DND-41 (cell line): ENCODE measurements around the gene ASB5.

Experiments
- ATAC-seq: fragments of 200-7000 bp; cut with Tn5 transposase; 3 replicates; pipeline ENCODE4 v1.9.1; 2021; ENCODE audit warnings: low read depth; ENCODE audit not compliant: insufficient read depth
- DNase-seq: peaks from one replicate; pipeline ENCODE4 v3.0.0-alpha.2; 2020
- H2AFZ ChIP-seq: 2 replicates; pipeline ENCODE4 v1.6.0; 2012; ENCODE audit warnings: low read depth, low read length
- H3K27ac ChIP-seq: 2 replicates; pipeline ENCODE4 v1.5.1; 2012; ENCODE audit warnings: low read length, inconsistent platforms
- H3K27me3 ChIP-seq: fragments of 200-600 bp; sonication (generic); 2 replicates; pipeline ENCODE4 v1.6.0; 2012; ENCODE audit warnings: low read length, mild to moderate bottlenecking, inconsistent platforms; ENCODE audit not compliant: insufficient read depth, poor library complexity
- H3K36me3 ChIP-seq: 2 replicates; pipeline ENCODE4 v1.5.1; 2012; ENCODE audit warnings: low read length, inconsistent platforms; ENCODE audit not compliant: insufficient read depth
- H3K4me1 ChIP-seq: 2 replicates; pipeline ENCODE4 v1.5.1; 2012; ENCODE audit warnings: mild to moderate bottlenecking, low read length; ENCODE audit not compliant: insufficient read depth
- H3K4me2 ChIP-seq: 2 replicates; pipeline ENCODE4 v1.6.0; 2012; ENCODE audit warnings: mild to moderate bottlenecking, moderate library complexity, low read length, inconsistent platforms; ENCODE audit not compliant: insufficient read depth
- H3K4me3 ChIP-seq, 2 experiments: fragments of 200-600 bp in 1 of 2; shearing (Covaris generic) in 1 of 2; 2 replicates each; pipeline ENCODE4 v1.5.1; 2012 to 2016; ENCODE audit warnings: inconsistent platforms in 2 of 2, low read length in 2 of 2, mild to moderate bottlenecking in 2 of 2, low read depth in 1 of 2, moderate library complexity in 1 of 2
- H3K79me2 ChIP-seq: 2 replicates; pipeline ENCODE4 v1.6.0; 2012; ENCODE audit warnings: low read length, inconsistent platforms; ENCODE audit not compliant: insufficient read depth
- H3K9ac ChIP-seq: 2 replicates; pipeline ENCODE4 v1.6.0; 2012; ENCODE audit warnings: low read depth, mild to moderate bottlenecking, inconsistent platforms, low read length, moderate library complexity
- H3K9me3 ChIP-seq: 2 replicates; pipeline ENCODE4 v1.5.1; 2012; ENCODE audit warnings: low read length, moderate library complexity, mild to moderate bottlenecking, inconsistent platforms; ENCODE audit not compliant: insufficient read depth, severe bottlenecking
- H4K20me1 ChIP-seq: 2 replicates; pipeline ENCODE4 v1.6.0; 2012; ENCODE audit warnings: low read length; ENCODE audit not compliant: insufficient read depth
- EZH2 ChIP-seq: IDR thresholded peaks from 3 replicates; pipeline ENCODE4 v1.6.1; 2012; ENCODE audit warnings: borderline replicate concordance, low read depth, mild to moderate bottlenecking, moderate library complexity, low read length, inconsistent platforms; ENCODE audit not compliant: severe bottlenecking
- TF ChIP-seq, protein P1 (sequence below): IDR thresholded peaks from 2 replicates; pipeline ENCODE4 v1.5.1; 2012; ENCODE audit warnings: borderline replicate concordance, low read length, moderate library complexity, mild to moderate bottlenecking; ENCODE audit not compliant: poor library complexity, severe bottlenecking; ENCODE audit errors: extremely low read depth

Gene ASB5

DNA sequence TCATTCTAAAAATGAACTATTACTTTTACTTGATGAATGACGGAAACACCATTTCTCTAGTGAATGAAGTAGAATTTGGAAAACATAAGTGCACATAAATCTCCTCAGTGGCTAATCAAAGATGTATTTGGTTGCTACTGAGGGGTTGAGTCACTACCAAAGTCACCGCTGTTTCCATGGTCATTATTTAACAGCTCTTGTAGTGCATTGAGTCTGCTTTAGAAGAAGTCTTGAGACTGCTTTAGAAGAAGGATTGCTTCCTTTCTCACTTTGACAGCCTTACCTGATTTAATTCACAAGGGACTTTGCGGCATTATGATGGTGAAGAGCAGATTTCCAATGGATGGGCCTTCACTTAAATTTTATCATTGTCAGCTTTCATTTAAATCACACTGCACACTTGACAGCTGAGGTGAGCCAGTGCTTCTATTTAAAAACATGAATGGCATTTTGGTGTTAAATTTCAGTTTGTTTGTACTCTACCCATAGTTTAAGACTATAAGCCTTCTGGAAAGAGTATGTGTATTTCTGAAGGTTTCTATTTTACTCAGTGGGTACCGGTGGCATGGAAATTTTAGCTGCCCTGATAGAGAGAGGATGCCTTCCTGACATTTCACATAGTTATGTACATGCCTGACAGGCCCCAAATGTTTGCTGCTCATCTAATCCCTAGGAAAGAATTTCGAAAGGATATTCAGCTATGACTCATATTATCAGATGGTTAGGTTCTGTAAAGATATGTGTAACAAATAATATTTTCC lies 9.5 kb downstream of the ASB5 start:
- Histone ChIP-seq H3K4me1 (no peaks in the 10 kb centered on the region), H3K79me2 (no peaks in the 10 kb centered on the region), H2AFZ (no peak overlapping the region), H3K4me3 (no peak overlapping the region), H3K4me2 (no peak overlapping the region), H3K27ac (no peak overlapping the region), H3K9me3 (no peaks in the 10 kb centered on the region), H3K9ac (no peak overlapping the region), H3K36me3 (no peaks in the 10 kb centered on the region), H4K20me1 (no peaks in the 10 kb centered on the region), H3K27me3 (peaks cover 15% of the 10 kb centered on the region)
- ATAC-seq (no peak), DNase-seq (no peak)
- TF ChIP-seq, protein P1, sequence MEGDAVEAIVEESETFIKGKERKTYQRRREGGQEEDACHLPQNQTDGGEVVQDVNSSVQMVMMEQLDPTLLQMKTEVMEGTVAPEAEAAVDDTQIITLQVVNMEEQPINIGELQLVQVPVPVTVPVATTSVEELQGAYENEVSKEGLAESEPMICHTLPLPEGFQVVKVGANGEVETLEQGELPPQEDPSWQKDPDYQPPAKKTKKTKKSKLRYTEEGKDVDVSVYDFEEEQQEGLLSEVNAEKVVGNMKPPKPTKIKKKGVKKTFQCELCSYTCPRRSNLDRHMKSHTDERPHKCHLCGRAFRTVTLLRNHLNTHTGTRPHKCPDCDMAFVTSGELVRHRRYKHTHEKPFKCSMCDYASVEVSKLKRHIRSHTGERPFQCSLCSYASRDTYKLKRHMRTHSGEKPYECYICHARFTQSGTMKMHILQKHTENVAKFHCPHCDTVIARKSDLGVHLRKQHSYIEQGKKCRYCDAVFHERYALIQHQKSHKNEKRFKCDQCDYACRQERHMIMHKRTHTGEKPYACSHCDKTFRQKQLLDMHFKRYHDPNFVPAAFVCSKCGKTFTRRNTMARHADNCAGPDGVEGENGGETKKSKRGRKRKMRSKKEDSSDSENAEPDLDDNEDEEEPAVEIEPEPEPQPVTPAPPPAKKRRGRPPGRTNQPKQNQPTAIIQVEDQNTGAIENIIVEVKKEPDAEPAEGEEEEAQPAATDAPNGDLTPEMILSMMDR, result no peak
- no peak for TF ChIP-seq EZH2

DNA sequence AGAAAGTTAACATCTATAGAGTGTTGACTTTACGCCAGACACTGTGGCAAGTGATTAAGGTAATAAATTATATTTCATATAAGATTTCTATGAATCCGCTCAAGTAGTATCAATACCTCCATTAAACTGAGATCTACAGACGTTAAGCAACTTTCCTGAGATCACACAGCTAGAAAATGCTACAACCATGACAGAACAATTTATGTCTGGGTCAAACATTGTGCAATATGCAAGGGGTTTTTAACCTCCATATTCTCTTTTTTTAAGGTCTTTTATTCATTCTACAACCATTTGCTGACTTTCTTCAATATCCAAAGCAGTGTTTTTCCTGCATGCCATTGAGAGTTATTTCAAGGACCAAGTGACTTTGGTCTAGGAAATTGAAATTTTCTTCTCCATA lies 10.9 kb downstream of the ASB5 start:
- Histone ChIP-seq H3K79me2 (no peaks in the 10 kb centered on the region), H3K4me3 (no peak overlapping the region), H3K36me3 (no peaks in the 10 kb centered on the region), H3K9me3 (no peaks in the 10 kb centered on the region), H3K9ac (no peak overlapping the region), H4K20me1 (no peaks in the 10 kb centered on the region), H3K4me1 (no peaks in the 10 kb centered on the region), H3K27ac (no peak overlapping the region), H3K4me2 (no peak overlapping the region), H2AFZ (no peak overlapping the region), H3K27me3 (peaks cover 11% of the 10 kb centered on the region)
- TF ChIP-seq, protein P1, result no peak
- TF ChIP-seq EZH2, result no peak
- DNase-seq, result no peak
- ATAC-seq, result no peak

DNA sequence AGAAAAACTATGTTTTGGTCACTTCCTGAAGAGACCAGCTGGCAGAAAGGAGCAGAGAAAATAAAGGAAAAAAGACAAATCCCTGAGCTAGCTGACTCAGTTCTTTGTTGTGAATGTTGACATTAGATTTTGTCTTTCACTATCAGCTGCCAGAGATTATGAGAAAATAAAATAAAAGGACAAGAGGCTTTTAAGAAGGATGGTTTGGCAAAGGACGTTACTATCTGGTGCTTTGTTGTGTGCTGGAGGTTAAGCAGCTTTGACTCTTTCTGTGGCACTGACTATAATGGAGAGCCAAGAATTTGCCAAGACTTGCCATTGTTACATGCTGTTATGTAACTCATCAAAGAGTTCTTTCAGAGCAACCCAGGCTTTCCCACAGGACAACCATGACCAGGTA lies 12.1 kb downstream of the ASB5 start:
- ATAC-seq, result no peak
- Histone ChIP-seq H2AFZ (no peak overlapping the region), H3K9ac (no peak overlapping the region), H3K27ac (no peak overlapping the region), H3K4me3 (no peak overlapping the region), H3K4me2 (no peak overlapping the region), H3K9me3 (no peaks in the 10 kb centered on the region), H3K36me3 (no peaks in the 10 kb centered on the region), H3K79me2 (no peaks in the 10 kb centered on the region), H3K4me1 (no peaks in the 10 kb centered on the region), H4K20me1 (no peaks in the 10 kb centered on the region), H3K27me3 (peaks cover 8% of the 10 kb centered on the region)
- DNase-seq, result no peak
- no peak for TF ChIP-seq EZH2
- TF ChIP-seq, protein P1, result no peak
